Activated CD8-positive, alpha-beta T cell treated with anti-CD3 and anti-CD28 coated beads for 36 hours (primary cell): Measurements from ENCODE around the gene LRMDA. TPM values are rescaled to one million over a fixed set of nuclear protein-coding genes. Genes with fewer than 3 reads are reported as not detected.

Experiments used
- ATAC-seq: fragments of 200-7000 bp; cut with Tn5 transposase; one replicate; pipeline ENCODE4 v1.10.0; 2021; ENCODE audit warnings: mild to moderate bottlenecking, moderate library complexity
- CTCF ChIA-PET: fragments of 350-600 bp; sonication (Branson Sonifier 250); formaldehyde crosslinking; loops from one replicate; lab custom pipeline; 2021; ENCODE audit warnings: antibody characterized with exemption; lab: Charles Lee
- POLR2A ChIA-PET: fragments of 350-600 bp; sonication (Branson Sonifier 250); formaldehyde crosslinking; loops from one replicate; lab custom pipeline; 2021; ENCODE audit warnings: antibody characterized with exemption; lab: Charles Lee
- DNase-seq: peaks from one replicate; pipeline ENCODE4 v3.0.0-alpha.2; 2020
- H3K27ac Mint-ChIP-seq: one replicate; pipeline ENCODE4 v1.8.0; 2021; ENCODE audit warnings: mild to moderate bottlenecking, mixed read lengths
- H3K27me3 Mint-ChIP-seq: one replicate; pipeline ENCODE4 v1.8.0; 2021; ENCODE audit warnings: mixed read lengths
- H3K36me3 Mint-ChIP-seq: one replicate; pipeline ENCODE4 v1.8.0; 2021; ENCODE audit warnings: low read depth, mixed read lengths
- H3K4me1 Mint-ChIP-seq: one replicate; pipeline ENCODE4 v1.8.0; 2021; ENCODE audit warnings: low read depth, mixed read lengths
- H3K4me3 Mint-ChIP-seq: one replicate; pipeline ENCODE4 v1.8.0; 2021; ENCODE audit warnings: mild to moderate bottlenecking, moderate library complexity, mixed read lengths
- H3K9me3 Mint-ChIP-seq: one replicate; pipeline ENCODE4 v1.8.0; 2021; ENCODE audit warnings: mixed read lengths
- CTCF ChIP-seq: fragments of 200-600 bp; IDR thresholded peaks from one replicate; pipeline ENCODE4 v1.8.0; 2022; ENCODE audit warnings: antibody characterized with exemption, mild to moderate bottlenecking
- intact Hi-C: fragments of 100-400 bp; cut with micrococcal nuclease; formaldehyde crosslinking; loops from one replicate; pipeline ENCODE4 v1.10.0; 2022
- total RNA-seq, 2 experiments: library from RNA; stranded (reverse); gene quantifications; one replicate each; pipeline ENCODE4 v1.2.3, GENCODE V29; 2021

The LRMDA gene
- total RNA-seq, 2 experiments from 2014 or later = not detected

GRCh38 chr10:75405598-75406461 lies 25.6 kb upstream of the LRMDA start:
- CTCF ChIA-PET = no interaction called here
- Mint-ChIP-seq H3K27ac (no peak overlapping the region), H3K4me3 (no peak overlapping the region)

GRCh38 chr10:75406462-75407223 lies 24.8 kb upstream of the LRMDA start:
- peaks cover 75% of the 10 kb centered on the region for H3K27me3 Mint-ChIP-seq
- intact Hi-C loops = no loop called here
- no peak overlapping the region for H3K27ac Mint-ChIP-seq
- ATAC-seq (no peak), DNase-seq (no peak)
- H3K4me3 Mint-ChIP-seq = no peak overlapping the region
- H3K4me1 Mint-ChIP-seq = peaks cover 29% of the 10 kb centered on the region
- H3K9me3 Mint-ChIP-seq = no peaks in the 10 kb centered on the region
- no peak for TF ChIP-seq CTCF
- H3K36me3 Mint-ChIP-seq = no peaks in the 10 kb centered on the region
- POLR2A ChIA-PET = no interaction called here
- CTCF ChIA-PET = interaction anchor here (1.2 kb wide), 1 partner anchor 11 kb away, joined by 3 read pairs; no protein-coding TSS in a partner anchor

More at GRCh38 chr10:75405598-75406461, 25.6 kb upstream of the LRMDA start:
- POLR2A ChIA-PET = no interaction called here
- Mint-ChIP-seq H3K27me3 (peaks cover 69% of the 10 kb centered on the region), H3K9me3 (no peaks in the 10 kb centered on the region), H3K4me1 (peaks cover 29% of the 10 kb centered on the region), H3K36me3 (no peaks in the 10 kb centered on the region)
- DNase-seq (no peak), ATAC-seq (no peak)
- no peak for TF ChIP-seq CTCF
- intact Hi-C loops = no loop called here

- TF ChIP-seq CTCF = no peak
- Mint-ChIP-seq H3K4me3 (peak overlapping the region; percentile 42), H3K27me3 (peaks cover 69% of the 10 kb centered on the region), H3K36me3 (no peaks in the 10 kb centered on the region), H3K4me1 (peaks cover 25% of the 10 kb centered on the region), H3K27ac (no peak overlapping the region), H3K9me3 (no peaks in the 10 kb centered on the region)
- CTCF ChIA-PET = interaction anchor here (1.2 kb wide), 1 partner anchor 12 kb away, joined by 3 read pairs; no protein-coding TSS in a partner anchor
- intact Hi-C loops = no loop called here
- ATAC-seq (no peak), DNase-seq (no peak)
- POLR2A ChIA-PET = no interaction called here
These were observed 24.2 kb upstream of the LRMDA start for GRCh38 chr10:75407224-75407712.

- no peaks in the 10 kb centered on the region for H3K9me3 Mint-ChIP-seq
- DNase-seq (no peak), ATAC-seq (no peak)
- H3K27ac Mint-ChIP-seq = no peak overlapping the region
- ChIA-PET CTCF (interaction anchor here (1.2 kb wide), 1 partner anchor 12 kb away, joined by 3 read pairs; no protein-coding TSS in a partner anchor), POLR2A (no interaction called here)
- peaks cover 67% of the 10 kb centered on the region for H3K27me3 Mint-ChIP-seq
- peak overlapping the region; percentile 42 for H3K4me3 Mint-ChIP-seq
- H3K36me3 Mint-ChIP-seq = no peaks in the 10 kb centered on the region
- peaks cover 20% of the 10 kb centered on the region for H3K4me1 Mint-ChIP-seq
- TF ChIP-seq CTCF = no peak
- intact Hi-C loops = no loop called here
These were observed 23.5 kb upstream of the LRMDA start for GRCh38 chr10:75407713-75408508.
